Panc1 (cell line): ENCODE measurements around the gene ABCA7. TPM values are rescaled to one million over a fixed set of nuclear protein-coding genes. Genes with fewer than 3 reads are reported as not detected.
A peak's percentile ranks its signal among the peaks of the same experiment; 100 is the strongest.

Experiments
- ATAC-seq: fragments of 200-7000 bp; cut with Tn5 transposase; 2 replicates; pipeline ENCODE4 v1.9.1; 2020; ENCODE audit warnings: mild to moderate bottlenecking, moderate library complexity
- BruUV-seq: library from RNA; stranded (reverse); fragments of 400-500 nt; replicated peaks from 2 replicates; lab custom pipeline; 2021; lab: Mats Ljungman, UMichigan
- CTCF ChIA-PET: fragments of 300-600 bp; sonication (Branson Sonifier 250); formaldehyde crosslinking; loops from one replicate; lab custom pipeline; 2022; ENCODE audit warnings: antibody characterized with exemption; lab: Charles Lee
- POLR2A ChIA-PET: fragments of 300-600 bp; sonication (Branson Sonifier 250); formaldehyde crosslinking; loops from one replicate; lab custom pipeline; 2022; ENCODE audit warnings: antibody characterized with exemption; lab: Charles Lee
- DNase-seq: peaks from one replicate; pipeline ENCODE4 v3.0.0-alpha.2; 2010; ENCODE audit warnings: low read depth, low spot score
- H3K27ac ChIP-seq: 2 replicates; pipeline ENCODE4 v1.5.1; 2011; ENCODE audit warnings: mild to moderate bottlenecking, low read length, inconsistent platforms
- H3K27me3 ChIP-seq: fragments of 200-500 bp; sonication (Bioruptor generic); 2 replicates; pipeline ENCODE4 v1.6.0; 2014; ENCODE audit warnings: low read length, inconsistent platforms; ENCODE audit not compliant: control insufficient read depth, insufficient read depth
- H3K36me3 ChIP-seq: fragments of 200-500 bp; sonication (Bioruptor generic); 2 replicates; pipeline ENCODE4 v1.5.1; 2014; ENCODE audit warnings: inconsistent platforms, mild to moderate bottlenecking, low read length, moderate library complexity; ENCODE audit not compliant: control insufficient read depth, insufficient read depth
- H3K4me1 ChIP-seq: 2 replicates; pipeline ENCODE4 v1.5.1; 2011; ENCODE audit warnings: inconsistent platforms, mild to moderate bottlenecking, low read length, moderate library complexity; ENCODE audit not compliant: control insufficient read depth, insufficient read depth
- H3K4me3 ChIP-seq, 2 experiments: 2 replicates each; pipeline ENCODE4 v1.5.1; 2011 to 2012; ENCODE audit warnings: low read depth in 2 of 2, low read length in 2 of 2, mild to moderate bottlenecking in 2 of 2, inconsistent platforms in 1 of 2, moderate library complexity in 1 of 2
- H3K9me3 ChIP-seq: fragments of 200-500 bp; sonication (Bioruptor generic); 2 replicates; pipeline ENCODE4 v1.5.1; 2014; ENCODE audit warnings: low read depth, mild to moderate bottlenecking, inconsistent platforms, low read length, moderate library complexity; ENCODE audit not compliant: control insufficient read depth, insufficient read depth
- POLR2AphosphoS5 ChIP-seq: IDR thresholded peaks from 2 replicates; pipeline ENCODE4 v1.6.1; 2012; ENCODE audit warnings: mild to moderate bottlenecking, low read depth, low read length, moderate library complexity
- REST ChIP-seq, 2 experiments: IDR thresholded peaks; 2 replicates each; pipeline ENCODE4 v1.6.1; 2011 to 2012; ENCODE audit warnings: low read depth in 2 of 2, control low read depth in 1 of 2, low read length in 1 of 2, mild to moderate bottlenecking in 1 of 2, moderate library complexity in 1 of 2; ENCODE audit not compliant: insufficient read depth in 1 of 2
- SIN3A ChIP-seq: IDR thresholded peaks from 2 replicates; pipeline ENCODE4 v1.6.1; 2012; ENCODE audit warnings: low read depth, mild to moderate bottlenecking, low read length, moderate library complexity, borderline replicate concordance; ENCODE audit not compliant: insufficient read depth
- TCF7L2 ChIP-seq: IDR thresholded peaks from 2 replicates; pipeline ENCODE4 v1.6.1; 2011; ENCODE audit warnings: mild to moderate bottlenecking, low read depth, low read length, inconsistent platforms
- in situ Hi-C: cut with HindIII; loops from 2 replicates; pipeline ENCODE4 v1.10.0; 2016; ENCODE audit warnings: low sequenced_read_pairs, low pct_unique_long_range_greater_than_20kb
- intact Hi-C: fragments of 100-400 bp; cut with micrococcal nuclease; formaldehyde crosslinking; loops from one replicate; pipeline ENCODE4 v1.10.0; 2022; ENCODE audit not compliant: unreplicated experiment
- total RNA-seq: library from RNA; stranded (reverse); gene quantifications from one replicate; pipeline ENCODE4 v1.2.1, GENCODE V29; 2021; ENCODE audit not compliant: unreplicated experiment
- TF ChIP-seq, protein P1 (sequence below): fragments of 450-650 bp; IDR thresholded peaks from 2 replicates; pipeline ENCODE4 v1.5.1; 2017; ENCODE audit warnings: mild to moderate bottlenecking

The ABCA7 gene
- total RNA-seq, 1 experiment from 2014 or later, result 47.5 TPM

DNA sequence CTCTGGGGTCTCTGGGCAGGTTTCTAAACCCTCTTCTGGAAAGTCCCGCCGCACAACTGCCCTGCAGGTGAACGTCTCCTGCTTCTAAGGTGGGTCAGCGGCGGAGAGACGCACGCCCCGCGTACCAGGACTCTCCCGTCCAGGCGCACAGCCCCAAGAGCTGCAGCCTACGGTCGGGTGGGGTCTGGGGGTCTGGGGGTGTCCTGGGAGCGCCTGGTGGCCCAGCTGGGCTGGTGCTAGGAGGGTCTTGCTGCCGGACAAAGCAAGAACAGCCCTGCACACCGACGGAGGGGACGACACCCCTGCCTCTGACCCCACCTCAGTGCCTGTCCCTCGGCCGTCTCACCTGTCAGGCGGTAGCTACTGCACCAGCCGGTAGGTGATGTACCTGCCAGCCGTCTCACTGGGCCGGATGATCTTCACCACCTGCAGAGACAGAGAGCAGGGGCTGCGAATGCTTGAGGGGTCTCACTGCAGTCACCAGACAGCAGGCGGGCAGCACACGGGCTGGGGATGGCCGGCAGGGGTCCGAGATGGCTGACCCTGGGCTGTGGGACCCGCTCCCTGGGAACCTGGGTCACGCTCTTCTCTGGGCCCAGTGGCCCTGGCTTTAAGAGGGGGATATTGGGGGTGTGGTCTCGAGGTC, 49.3 kb downstream of the ABCA7 start:
- Histone ChIP-seq H3K27me3 (no peaks in the 10 kb centered on the region), H3K36me3 (no peaks in the 10 kb centered on the region; the same call in 1 of the 2 replicates), H3K4me1 (no peaks in the 10 kb centered on the region; the same call in 1 of the 2 replicates), H3K4me3 (no peak overlapping the region), H3K27ac (no peak overlapping the region), H3K9me3 (no peaks in the 10 kb centered on the region)
- ChIA-PET POLR2A (no interaction called here), CTCF (interaction anchor here (0.6 to 0.7 kb wide), 2 partner anchors 100 to 162 kb away, joined by 3 to 4 read pairs; no protein-coding TSS in a partner anchor)
- no TSS peak for BruUV-seq
- intact Hi-C loops, result no loop called here
- DNase-seq, result no peak
- in situ Hi-C loops, result no loop called here
- TF ChIP-seq SIN3A (no peak), POLR2AphosphoS5 (0 out of 2 replicates have a peak, but pooled peaks have one; percentile 28)
- TF ChIP-seq, protein P1, sequence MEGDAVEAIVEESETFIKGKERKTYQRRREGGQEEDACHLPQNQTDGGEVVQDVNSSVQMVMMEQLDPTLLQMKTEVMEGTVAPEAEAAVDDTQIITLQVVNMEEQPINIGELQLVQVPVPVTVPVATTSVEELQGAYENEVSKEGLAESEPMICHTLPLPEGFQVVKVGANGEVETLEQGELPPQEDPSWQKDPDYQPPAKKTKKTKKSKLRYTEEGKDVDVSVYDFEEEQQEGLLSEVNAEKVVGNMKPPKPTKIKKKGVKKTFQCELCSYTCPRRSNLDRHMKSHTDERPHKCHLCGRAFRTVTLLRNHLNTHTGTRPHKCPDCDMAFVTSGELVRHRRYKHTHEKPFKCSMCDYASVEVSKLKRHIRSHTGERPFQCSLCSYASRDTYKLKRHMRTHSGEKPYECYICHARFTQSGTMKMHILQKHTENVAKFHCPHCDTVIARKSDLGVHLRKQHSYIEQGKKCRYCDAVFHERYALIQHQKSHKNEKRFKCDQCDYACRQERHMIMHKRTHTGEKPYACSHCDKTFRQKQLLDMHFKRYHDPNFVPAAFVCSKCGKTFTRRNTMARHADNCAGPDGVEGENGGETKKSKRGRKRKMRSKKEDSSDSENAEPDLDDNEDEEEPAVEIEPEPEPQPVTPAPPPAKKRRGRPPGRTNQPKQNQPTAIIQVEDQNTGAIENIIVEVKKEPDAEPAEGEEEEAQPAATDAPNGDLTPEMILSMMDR, result no peak
- no peak for ATAC-seq

GRCh38 chr19:1089891-1090290, 50.0 kb downstream of the ABCA7 start:
- DNase-seq (no peak), ATAC-seq (no peak)
- no peak for TF ChIP-seq REST (IDR thresholded peaks at IDR 0.05; ENCODE audit: insufficient read depth in 1 of 2, low read depth in 2 of 2, low read length in 1 of 2)
- no peak for TF ChIP-seq POLR2AphosphoS5
- no peak for TF ChIP-seq TCF7L2
- intact Hi-C loops, result no loop called here
- CTCF ChIA-PET, result interaction anchor here (0.7 kb wide), 1 partner anchor 101 kb away, joined by 3 read pairs; no protein-coding TSS in a partner anchor
- H3K4me3 ChIP-seq, result no peak overlapping the region
- no peak overlapping the region for H3K27ac ChIP-seq
- no TSS peak for BruUV-seq
- no peaks in the 10 kb centered on the region; the same call in none of the 2 replicates for H3K36me3 ChIP-seq
- POLR2A ChIA-PET, result interaction anchor here (0.6 kb wide), 1 partner anchor 116 kb away, joined by 4 read pairs; the partner anchor contains the start of gene STK11
- H3K9me3 ChIP-seq, result no peaks in the 10 kb centered on the region
- no peaks in the 10 kb centered on the region for H3K27me3 ChIP-seq
- no peaks in the 10 kb centered on the region; the same call in 1 of the 2 replicates for H3K4me1 ChIP-seq
- in situ Hi-C loops, result no loop called here
